HepG2 (cell line): ENCODE results near the gene COL5A1. TPM values are rescaled to one million over a fixed set of nuclear protein-coding genes. Genes with fewer than 3 reads are reported as not detected.

Source experiments
- ATAC-seq: fragments of 200-7000 bp; cut with Tn5 transposase; 3 replicates; pipeline ENCODE4 v1.9.1; 2020; ENCODE audit warnings: mild to moderate bottlenecking, moderate library complexity
- BruUV-seq: library from RNA; stranded (reverse); fragments of 400-500 nt; replicated peaks from 2 replicates; lab custom pipeline; 2021; lab: Mats Ljungman, UMichigan
- CTCF ChIA-PET: fragments of 300-600 bp; formaldehyde crosslinking; extraction: SDS; loops from one replicate; lab custom pipeline; 2021; ENCODE audit warnings: low total read pairs, inconsistent platforms, low intra/inter-chr PET ratio; lab: Yijun Ruan, JAX
- POLR2A ChIA-PET: fragments of 350-600 bp; sonication (Branson Sonifier 250); formaldehyde crosslinking; loops from one replicate; lab custom pipeline; 2020; ENCODE audit warnings: antibody characterized with exemption, inconsistent platforms; lab: Yijun Ruan, JAX
- DNase-seq: peaks from one replicate; pipeline ENCODE4 v3.0.0-alpha.2; 2015; ENCODE audit warnings: low spot score
- FAIRE-seq: peaks from 3 replicates; lab custom pipeline; 2011; peaks lifted over from hg19 to GRCh38; lab: Jason Lieb, UNC
- H2AFZ ChIP-seq: one replicate; pipeline ENCODE4 v1.6.1; 2011; ENCODE audit warnings: low read length, inconsistent platforms
- H3K27ac ChIP-seq: fragments of 300-600 bp; 3 replicates; pipeline ENCODE4 v1.8.0; 2011; ENCODE audit warnings: mixed run types, mild to moderate bottlenecking, mixed read lengths, low read length, inconsistent platforms; ENCODE audit not compliant: insufficient read depth; ENCODE audit errors: extremely low read length
- H3K27me3 ChIP-seq, 2 experiments: fragments of 200-600 bp in 1 of 2; 2 replicates in 1 of 2; 3 replicates in 1 of 2; pipeline versions ENCODE4 v1.6.0 to v1.8.0; 2011; ENCODE audit warnings: low read length in 2 of 2, mild to moderate bottlenecking in 2 of 2, moderate library complexity in 2 of 2, inconsistent platforms in 1 of 2; ENCODE audit not compliant: insufficient read depth in 2 of 2, control insufficient read depth in 1 of 2
- H3K36me3 ChIP-seq, 2 experiments: fragments of 200-600 bp in 1 of 2; replicated peaks in 1 of 2; 2 replicates in 1 of 2; 3 replicates in 1 of 2; pipeline versions ENCODE4 v1.5.1 to v1.8.0; 2011; ENCODE audit warnings: low read length in 2 of 2, inconsistent platforms in 1 of 2; ENCODE audit not compliant: insufficient read depth in 2 of 2, control insufficient read depth in 1 of 2
- H3K4me1 ChIP-seq: 2 replicates; pipeline ENCODE4 v1.5.1; 2012; ENCODE audit warnings: low read length, inconsistent platforms; ENCODE audit not compliant: insufficient read depth
- H3K4me2 ChIP-seq: 2 replicates; pipeline ENCODE4 v1.6.0; 2011; ENCODE audit warnings: low read depth, low read length, inconsistent platforms
- H3K4me3 ChIP-seq, 3 experiments: fragments of 200-600 bp in 1 of 3; sonication (generic), shearing (Covaris generic) in 1 of 3; replicated peaks in 1 of 3; 2 replicates each; pipeline ENCODE4 v1.5.1; 2011 to 2016; ENCODE audit warnings: low read length in 3 of 3, inconsistent platforms in 2 of 3, low read depth in 2 of 3, mild to moderate bottlenecking in 2 of 3, control low read depth in 1 of 3, mixed read lengths in 1 of 3; ENCODE audit not compliant: insufficient read depth in 1 of 3
- H3K79me2 ChIP-seq: one replicate; pipeline ENCODE4 v1.6.1; 2011; ENCODE audit warnings: low read length, inconsistent platforms; ENCODE audit not compliant: insufficient read depth
- H3K9ac ChIP-seq: 2 replicates; pipeline ENCODE4 v1.6.0; 2011; ENCODE audit warnings: mild to moderate bottlenecking, low read depth, low read length, inconsistent platforms; ENCODE audit not compliant: insufficient read depth
- H3K9me3 ChIP-seq: 2 replicates; pipeline ENCODE4 v1.5.1; 2012; ENCODE audit warnings: mild to moderate bottlenecking, low read length
- H4K20me1 ChIP-seq: 2 replicates; pipeline ENCODE4 v1.6.0; 2011; ENCODE audit warnings: inconsistent platforms, mild to moderate bottlenecking, low read length, moderate library complexity; ENCODE audit not compliant: insufficient read depth
- CHD2 ChIP-seq: IDR thresholded peaks from 2 replicates; pipeline ENCODE4 v1.6.1; 2011; ENCODE audit warnings: low read depth, low read length, improper control_type of control experiment
- E2F2 ChIP-seq: sonication (generic); formaldehyde crosslinking; IDR thresholded peaks from 2 replicates; pipeline ENCODE4 v1.4.0; 2020; ENCODE audit warnings: missing genetic modification reagents, borderline replicate concordance
- NCOR1 ChIP-seq: fragments of 200-600 bp; sonication (generic); IDR thresholded peaks from 2 replicates; pipeline ENCODE4 v1.7.0; 2017; ENCODE audit warnings: antibody characterized with exemption, low read length, borderline replicate concordance
- NONO ChIP-seq, 2 experiments: fragments of 450-650 bp in 1 of 2; sonication (generic) in 1 of 2; formaldehyde crosslinking in 1 of 2; IDR thresholded peaks in 1 of 2; conservative IDR thresholded peaks in 1 of 2; 2 replicates each; pipeline versions ENCODE4 v1.6.1 to v1.8.0; 2017 to 2022; ENCODE audit warnings: mild to moderate bottlenecking in 1 of 2, missing genetic modification reagents in 1 of 2, moderate library complexity in 1 of 2
- SAP130 ChIP-seq: IDR thresholded peaks from 2 replicates; pipeline ENCODE4 v1.6.1; 2016; ENCODE audit warnings: low read depth
- XBP1 ChIP-seq: sonication (generic); formaldehyde crosslinking; IDR thresholded peaks from 2 replicates; pipeline ENCODE4 v1.5.0; 2020; ENCODE audit warnings: missing genetic modification reagents
- ZC3H4 ChIP-seq: sonication (generic); formaldehyde crosslinking; IDR thresholded peaks from 2 replicates; pipeline ENCODE4 v1.4.0; 2020; ENCODE audit warnings: missing genetic modification reagents, borderline replicate concordance
- ZNF232 ChIP-seq: sonication (generic); formaldehyde crosslinking; IDR thresholded peaks from 2 replicates; pipeline ENCODE4 v1.4.0; 2020; ENCODE audit warnings: missing genetic modification reagents, borderline replicate concordance
- ZNF713 ChIP-seq: sonication (generic); formaldehyde crosslinking; IDR thresholded peaks from 2 replicates; pipeline ENCODE4 v1.4.0; 2020; ENCODE audit warnings: mild to moderate bottlenecking, missing genetic modification reagents
- ZNF770 ChIP-seq: sonication (generic); formaldehyde crosslinking; IDR thresholded peaks from 2 replicates; pipeline ENCODE4 v1.5.0; 2020; ENCODE audit warnings: mild to moderate bottlenecking, missing genetic modification reagents
- WGBS: methylation state at CpG from one replicate; pipeline ENCODE4 v1.1.6; 2017; ENCODE audit warnings: low lambda C conversion rate; 5-methylcytosine and 5-hydroxymethylcytosine counted together
- in situ Hi-C: cut with HindIII; loops from 2 replicates; pipeline ENCODE4 v1.10.0; 2017; ENCODE audit warnings: low pct_unique_long_range_greater_than_20kb; ENCODE audit not compliant: extremely low pct_ligation_motif_present
- intact Hi-C: fragments of 100-400 bp; cut with micrococcal nuclease; formaldehyde crosslinking; loops from one replicate; pipeline ENCODE4 v1.10.0; 2022; ENCODE audit not compliant: unreplicated experiment
- polyA plus RNA-seq, 8 experiments: library from polyadenylated mRNA; depleted of rRNA in 3 of 8; stranded (reverse) in 7 of 8; unstranded in 1 of 8; fragments of >200 nt; fragmentation: Illumina TruSeq in 4 of 8; extraction: Trizol in 4 of 8; gene quantifications; 2 replicates each; pipeline versions ENCODE4 v1.2.1 to v1.2.3, GENCODE V29; 2011 to 2016; ENCODE audit warnings: low read depth in 4 of 8, missing spikeins in 1 of 8, mixed read lengths in 1 of 8; ENCODE audit not compliant: insufficient read depth in 1 of 8
- total RNA-seq, 5 experiments: library from RNA; depleted of rRNA; stranded (reverse); fragments of >200 nt; fragmentation: Illumina TruSeq; extraction: Trizol; gene quantifications; 2 replicates each; pipeline ENCODE4 v1.2.3, GENCODE V29; 2016; ENCODE audit warnings: low read depth in 1 of 5

COL5A1 gene
- total and polyA plus RNA-seq, 2 of the 13 experiments (the other 11 are each of a cell fraction or from before 2014, with no cell fraction given): not detected

GRCh38 chr9:134730761-134731496 is 89.3 kb downstream of the COL5A1 start:
- POLR2A ChIA-PET: no interaction called here
- in situ Hi-C loops (loop anchor here (10.0 kb wide), 1 partner anchor 276 kb away; no protein-coding TSS in a partner anchor), intact Hi-C loops (no loop called here)
- Histone ChIP-seq H3K27me3 (peaks cover 0 to 8% of the 10 kb centered on the region in 2 experiments; a peak in 1 of 5 replicates), H3K9ac (no peak overlapping the region), H3K36me3 (no peaks in the 10 kb centered on the region), H3K4me3 (no peak overlapping the region), H3K9me3 (no peaks in the 10 kb centered on the region), H2AFZ (no peak overlapping the region), H3K79me2 (no peaks in the 10 kb centered on the region), H3K4me2 (no peak overlapping the region), H3K4me1 (0 out of 2 replicates have a peak, but pooled peaks cover 7% of the 10 kb centered on the region), H4K20me1 (no peaks in the 10 kb centered on the region), H3K27ac (no peak overlapping the region)
- no TSS peak for BruUV-seq
- ATAC-seq (no peak), DNase-seq (no peak), FAIRE-seq (no peak)
- CTCF ChIA-PET: no interaction called here
- WGBS: 35% methylated on average over 3 of the region's 22 CpGs
- TF ChIP-seq NCOR1 (no peak), ZNF232 (no peak), ZNF713 (CRISPR knock-in tag) (no peak), ZNF770 (CRISPR knock-in tag) (no peak), SAP130 (CRISPR knock-in tag) (no peak), E2F2 (CRISPR knock-in tag) (no peak), ZC3H4 (CRISPR knock-in tag) (no peak), NONO (IDR thresholded peaks at IDR 0.05) (no peak), NONO (CRISPR knock-in tag; conservative IDR thresholded peaks at IDR 0.05) (no peak), XBP1 (CRISPR knock-in tag) (no peak), CHD2 (no peak)
